Panc1 (cell line): ENCODE data around the gene CFAP74. TPM values are rescaled to one million over a fixed set of nuclear protein-coding genes. Genes with fewer than 3 reads are reported as not detected.

Experiments used
- ATAC-seq: fragments of 200-7000 bp; cut with Tn5 transposase; 2 replicates; pipeline ENCODE4 v1.9.1; 2020; ENCODE audit warnings: mild to moderate bottlenecking, moderate library complexity
- BruUV-seq: library from RNA; stranded (reverse); fragments of 400-500 nt; replicated peaks from 2 replicates; lab custom pipeline; 2021; lab: Mats Ljungman, UMichigan
- CTCF ChIA-PET: fragments of 300-600 bp; sonication (Branson Sonifier 250); formaldehyde crosslinking; loops from one replicate; lab custom pipeline; 2022; ENCODE audit warnings: antibody characterized with exemption; lab: Charles Lee
- POLR2A ChIA-PET: fragments of 300-600 bp; sonication (Branson Sonifier 250); formaldehyde crosslinking; loops from one replicate; lab custom pipeline; 2022; ENCODE audit warnings: antibody characterized with exemption; lab: Charles Lee
- DNase-seq: peaks from one replicate; pipeline ENCODE4 v3.0.0-alpha.2; 2010; ENCODE audit warnings: low read depth, low spot score
- H3K27ac ChIP-seq: 2 replicates; pipeline ENCODE4 v1.5.1; 2011; ENCODE audit warnings: mild to moderate bottlenecking, low read length, inconsistent platforms
- H3K27me3 ChIP-seq: fragments of 200-500 bp; sonication (Bioruptor generic); 2 replicates; pipeline ENCODE4 v1.6.0; 2014; ENCODE audit warnings: low read length, inconsistent platforms; ENCODE audit not compliant: control insufficient read depth, insufficient read depth
- H3K36me3 ChIP-seq: fragments of 200-500 bp; sonication (Bioruptor generic); 2 replicates; pipeline ENCODE4 v1.5.1; 2014; ENCODE audit warnings: inconsistent platforms, mild to moderate bottlenecking, low read length, moderate library complexity; ENCODE audit not compliant: control insufficient read depth, insufficient read depth
- H3K4me1 ChIP-seq: 2 replicates; pipeline ENCODE4 v1.5.1; 2011; ENCODE audit warnings: inconsistent platforms, mild to moderate bottlenecking, low read length, moderate library complexity; ENCODE audit not compliant: control insufficient read depth, insufficient read depth
- H3K4me3 ChIP-seq, 2 experiments: 2 replicates each; pipeline ENCODE4 v1.5.1; 2011 to 2012; ENCODE audit warnings: low read depth in 2 of 2, low read length in 2 of 2, mild to moderate bottlenecking in 2 of 2, inconsistent platforms in 1 of 2, moderate library complexity in 1 of 2
- H3K9me3 ChIP-seq: fragments of 200-500 bp; sonication (Bioruptor generic); 2 replicates; pipeline ENCODE4 v1.5.1; 2014; ENCODE audit warnings: low read depth, mild to moderate bottlenecking, inconsistent platforms, low read length, moderate library complexity; ENCODE audit not compliant: control insufficient read depth, insufficient read depth
- POLR2AphosphoS5 ChIP-seq: IDR thresholded peaks from 2 replicates; pipeline ENCODE4 v1.6.1; 2012; ENCODE audit warnings: mild to moderate bottlenecking, low read depth, low read length, moderate library complexity
- SIN3A ChIP-seq: IDR thresholded peaks from 2 replicates; pipeline ENCODE4 v1.6.1; 2012; ENCODE audit warnings: low read depth, mild to moderate bottlenecking, low read length, moderate library complexity, borderline replicate concordance; ENCODE audit not compliant: insufficient read depth
- TCF7L2 ChIP-seq: IDR thresholded peaks from 2 replicates; pipeline ENCODE4 v1.6.1; 2011; ENCODE audit warnings: mild to moderate bottlenecking, low read depth, low read length, inconsistent platforms
- in situ Hi-C: cut with HindIII; loops from 2 replicates; pipeline ENCODE4 v1.10.0; 2016; ENCODE audit warnings: low sequenced_read_pairs, low pct_unique_long_range_greater_than_20kb
- intact Hi-C: fragments of 100-400 bp; cut with micrococcal nuclease; formaldehyde crosslinking; loops from one replicate; pipeline ENCODE4 v1.10.0; 2022; ENCODE audit not compliant: unreplicated experiment
- total RNA-seq: library from RNA; stranded (reverse); gene quantifications from one replicate; pipeline ENCODE4 v1.2.1, GENCODE V29; 2021; ENCODE audit not compliant: unreplicated experiment
- TF ChIP-seq, protein P1 (sequence below): fragments of 450-650 bp; IDR thresholded peaks from 2 replicates; pipeline ENCODE4 v1.5.1; 2017; ENCODE audit warnings: mild to moderate bottlenecking
- TF ChIP-seq, protein P2 (sequence below), 2 experiments: IDR thresholded peaks; 2 replicates each; pipeline ENCODE4 v1.6.1; 2011 to 2012; ENCODE audit warnings: low read depth in 2 of 2, control low read depth in 1 of 2, low read length in 1 of 2, mild to moderate bottlenecking in 1 of 2, moderate library complexity in 1 of 2; ENCODE audit not compliant: insufficient read depth in 1 of 2

The CFAP74 gene
- total RNA-seq, 1 experiment from 2014 or later: not detected

DNA sequence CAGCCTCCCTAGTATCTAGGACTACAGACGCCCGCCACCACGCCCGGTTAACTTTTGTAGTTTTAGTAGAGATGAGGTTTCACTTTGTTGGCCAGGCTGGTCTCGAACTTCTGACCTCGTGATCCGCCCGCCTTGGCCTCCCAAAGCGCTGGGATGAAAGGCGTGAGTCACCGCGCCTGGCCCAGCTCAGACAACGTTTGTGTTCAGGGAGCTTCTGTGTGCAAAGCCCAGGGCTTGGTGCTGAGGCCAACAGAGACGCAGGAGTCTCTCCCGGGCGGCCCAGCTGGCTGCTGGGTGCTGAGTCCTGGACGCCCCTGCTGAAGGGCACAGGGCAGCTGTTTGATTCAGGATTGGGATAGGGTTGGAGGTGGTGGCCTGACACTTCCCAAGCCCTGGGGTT is 49.6 kb upstream of the CFAP74 start:
- no TSS peak for BruUV-seq
- TF ChIP-seq, protein P1, sequence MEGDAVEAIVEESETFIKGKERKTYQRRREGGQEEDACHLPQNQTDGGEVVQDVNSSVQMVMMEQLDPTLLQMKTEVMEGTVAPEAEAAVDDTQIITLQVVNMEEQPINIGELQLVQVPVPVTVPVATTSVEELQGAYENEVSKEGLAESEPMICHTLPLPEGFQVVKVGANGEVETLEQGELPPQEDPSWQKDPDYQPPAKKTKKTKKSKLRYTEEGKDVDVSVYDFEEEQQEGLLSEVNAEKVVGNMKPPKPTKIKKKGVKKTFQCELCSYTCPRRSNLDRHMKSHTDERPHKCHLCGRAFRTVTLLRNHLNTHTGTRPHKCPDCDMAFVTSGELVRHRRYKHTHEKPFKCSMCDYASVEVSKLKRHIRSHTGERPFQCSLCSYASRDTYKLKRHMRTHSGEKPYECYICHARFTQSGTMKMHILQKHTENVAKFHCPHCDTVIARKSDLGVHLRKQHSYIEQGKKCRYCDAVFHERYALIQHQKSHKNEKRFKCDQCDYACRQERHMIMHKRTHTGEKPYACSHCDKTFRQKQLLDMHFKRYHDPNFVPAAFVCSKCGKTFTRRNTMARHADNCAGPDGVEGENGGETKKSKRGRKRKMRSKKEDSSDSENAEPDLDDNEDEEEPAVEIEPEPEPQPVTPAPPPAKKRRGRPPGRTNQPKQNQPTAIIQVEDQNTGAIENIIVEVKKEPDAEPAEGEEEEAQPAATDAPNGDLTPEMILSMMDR: no peak
- TF ChIP-seq, protein P2, sequence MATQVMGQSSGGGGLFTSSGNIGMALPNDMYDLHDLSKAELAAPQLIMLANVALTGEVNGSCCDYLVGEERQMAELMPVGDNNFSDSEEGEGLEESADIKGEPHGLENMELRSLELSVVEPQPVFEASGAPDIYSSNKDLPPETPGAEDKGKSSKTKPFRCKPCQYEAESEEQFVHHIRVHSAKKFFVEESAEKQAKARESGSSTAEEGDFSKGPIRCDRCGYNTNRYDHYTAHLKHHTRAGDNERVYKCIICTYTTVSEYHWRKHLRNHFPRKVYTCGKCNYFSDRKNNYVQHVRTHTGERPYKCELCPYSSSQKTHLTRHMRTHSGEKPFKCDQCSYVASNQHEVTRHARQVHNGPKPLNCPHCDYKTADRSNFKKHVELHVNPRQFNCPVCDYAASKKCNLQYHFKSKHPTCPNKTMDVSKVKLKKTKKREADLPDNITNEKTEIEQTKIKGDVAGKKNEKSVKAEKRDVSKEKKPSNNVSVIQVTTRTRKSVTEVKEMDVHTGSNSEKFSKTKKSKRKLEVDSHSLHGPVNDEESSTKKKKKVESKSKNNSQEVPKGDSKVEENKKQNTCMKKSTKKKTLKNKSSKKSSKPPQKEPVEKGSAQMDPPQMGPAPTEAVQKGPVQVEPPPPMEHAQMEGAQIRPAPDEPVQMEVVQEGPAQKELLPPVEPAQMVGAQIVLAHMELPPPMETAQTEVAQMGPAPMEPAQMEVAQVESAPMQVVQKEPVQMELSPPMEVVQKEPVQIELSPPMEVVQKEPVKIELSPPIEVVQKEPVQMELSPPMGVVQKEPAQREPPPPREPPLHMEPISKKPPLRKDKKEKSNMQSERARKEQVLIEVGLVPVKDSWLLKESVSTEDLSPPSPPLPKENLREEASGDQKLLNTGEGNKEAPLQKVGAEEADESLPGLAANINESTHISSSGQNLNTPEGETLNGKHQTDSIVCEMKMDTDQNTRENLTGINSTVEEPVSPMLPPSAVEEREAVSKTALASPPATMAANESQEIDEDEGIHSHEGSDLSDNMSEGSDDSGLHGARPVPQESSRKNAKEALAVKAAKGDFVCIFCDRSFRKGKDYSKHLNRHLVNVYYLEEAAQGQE (IDR thresholded peaks at IDR 0.05; ENCODE audit: insufficient read depth in 1 of 2, low read depth in 2 of 2, low read length in 1 of 2): no peak
- TF ChIP-seq POLR2AphosphoS5 (no peak), SIN3A (no peak), TCF7L2 (no peak)
- ChIA-PET CTCF (no interaction called here), POLR2A (no interaction called here)
- Histone ChIP-seq H3K36me3 (no peaks in the 10 kb centered on the region; the same call in 1 of the 2 replicates), H3K27ac (no peak overlapping the region), H3K4me3 (no peak overlapping the region), H3K4me1 (peaks cover 9% of the 10 kb centered on the region), H3K27me3 (no peaks in the 10 kb centered on the region), H3K9me3 (no peaks in the 10 kb centered on the region)
- ATAC-seq (no peak), DNase-seq (no peak)
- in situ Hi-C loops (no loop called here), intact Hi-C loops (no loop called here)

DNA sequence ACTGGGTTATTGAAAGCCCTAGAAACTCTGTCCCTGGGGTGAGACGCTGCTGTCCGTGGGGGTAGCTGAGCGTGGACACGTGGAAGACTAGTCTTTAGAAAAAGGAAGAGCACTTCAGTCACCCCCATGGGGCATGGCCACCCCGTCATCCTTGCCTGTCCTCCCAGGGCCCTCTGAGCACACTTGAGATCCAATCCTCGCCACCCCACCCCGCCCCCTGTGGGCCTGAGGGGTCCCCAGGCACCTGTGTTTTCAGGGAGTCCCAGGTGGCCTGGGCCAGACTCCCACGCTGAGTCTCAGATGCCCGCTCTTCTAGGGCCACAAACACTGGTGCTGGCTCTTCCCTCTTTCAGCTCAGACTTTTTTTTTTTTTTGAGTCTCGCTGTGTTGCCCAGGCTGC is 49.2 kb upstream of the CFAP74 start:
- POLR2A ChIA-PET: no interaction called here
- peaks cover 9% of the 10 kb centered on the region for H3K4me1 ChIP-seq
- no peak overlapping the region for H3K27ac ChIP-seq
- no TSS peak for BruUV-seq
- intact Hi-C loops (no loop called here), in situ Hi-C loops (no loop called here)
- ATAC-seq: no peak
- no peaks in the 10 kb centered on the region; the same call in 1 of the 2 replicates for H3K36me3 ChIP-seq
- H3K9me3 ChIP-seq: no peaks in the 10 kb centered on the region
- H3K4me3 ChIP-seq: no peak overlapping the region
- TF ChIP-seq SIN3A (no peak), POLR2AphosphoS5 (no peak), TCF7L2 (no peak)
- TF ChIP-seq, protein P2 (IDR thresholded peaks at IDR 0.05; ENCODE audit: insufficient read depth in 1 of 2, low read depth in 2 of 2, low read length in 1 of 2): no peak
- TF ChIP-seq, protein P1: no peak
- DNase-seq: no peak
- CTCF ChIA-PET: no interaction called here
- H3K27me3 ChIP-seq: no peaks in the 10 kb centered on the region
